Kidney (tissue), 14 donors: ENCODE data around the gene ITGB7. TPM values are rescaled to one million over a fixed set of nuclear protein-coding genes. Genes with fewer than 3 reads are reported as not detected.
A peak's percentile ranks its signal among the peaks of the same experiment; 100 is the strongest.

Source experiments
- DNase-seq, 5 donors: peaks; one replicate each; pipeline ENCODE4 v3.0.0-alpha.2; 2013 to 2020
- FAIRE-seq: peaks from 2 replicates; lab custom pipeline; 2012; peaks lifted over from hg19 to GRCh38; lab: Jason Lieb, UNC
- H3K27ac ChIP-seq, 2 donors: one replicate each; pipeline ENCODE4 v1.7.0; 2013; ENCODE audit warnings: low read depth in 2 of 2, low read length in 2 of 2, inconsistent platforms in 1 of 2
- H3K27me3 ChIP-seq: one replicate; pipeline ENCODE4 v1.7.1; 2013; ENCODE audit warnings: low read length, inconsistent platforms; ENCODE audit not compliant: control insufficient read depth, insufficient read depth
- H3K36me3 ChIP-seq, 3 donors: one replicate each; pipeline versions ENCODE4 v1.7.0 to v1.7.1; 2013; ENCODE audit warnings: low read length in 3 of 3, control low read depth in 1 of 3, inconsistent platforms in 1 of 3; ENCODE audit not compliant: insufficient read depth in 3 of 3, control insufficient read depth in 2 of 3
- H3K4me1 ChIP-seq, 3 donors: one replicate each; pipeline versions ENCODE4 v1.7.0 to v1.7.1; 2013; ENCODE audit warnings: low read length in 3 of 3, inconsistent platforms in 1 of 3, low read depth in 1 of 3; ENCODE audit not compliant: control insufficient read depth in 2 of 3, insufficient read depth in 2 of 3
- H3K4me3 ChIP-seq, 3 donors: one replicate each; pipeline versions ENCODE4 v1.7.0 to v1.8.1; 2013; ENCODE audit warnings: low read length in 3 of 3, control low read depth in 1 of 3, inconsistent platforms in 1 of 3
- H3K9ac ChIP-seq, 3 donors: one replicate each; pipeline versions ENCODE4 v1.7.0 to v1.7.1; 2013; ENCODE audit warnings: low read length in 3 of 3, control low read depth in 1 of 3, inconsistent platforms in 1 of 3
- H3K9me3 ChIP-seq, 3 donors: one replicate each; pipeline versions ENCODE4 v1.7.0 to v1.7.1; 2013; ENCODE audit warnings: low read length in 3 of 3, control low read depth in 1 of 3, inconsistent platforms in 1 of 3; ENCODE audit not compliant: control insufficient read depth in 2 of 3, insufficient read depth in 1 of 3
- CTCF ChIP-seq: IDR thresholded peaks from 3 replicates; pipeline ENCODE4 v1.5.1; 2012; ENCODE audit warnings: mild to moderate bottlenecking, moderate library complexity, borderline replicate concordance; ENCODE audit not compliant: insufficient read depth; ENCODE audit errors: extremely low read depth
- intact Hi-C: fragments of 100-400 bp; cut with DNase I; formaldehyde crosslinking; loops from one replicate; pipeline ENCODE4 v1.11.1; 2022
- polyA plus RNA-seq: library from polyadenylated mRNA; stranded (reverse); fragments of 350-450 nt; fragmentation: Illumina TruSeq; extraction: RNeasy Lipid Tissue Mini Kit (QIAGEN cat#74804); gene quantifications from one replicate; pipeline ENCODE4 v1.2.3, GENCODE V29; 2014; ENCODE audit warnings: low read depth, low replicate concordance; ENCODE audit not compliant: insufficient read depth
- total RNA-seq: library from RNA; stranded (reverse); fragmentation: NEBNext Ultra II Directional; extraction: Animal tissue kit (Norgen Biotek cat#: 25700); gene quantifications from one replicate; pipeline ENCODE4 v1.2.1, GENCODE V29; 2021
- donor health status: control.
- donor health status: control.
- donor health status: control.
- donor health status: control.
- donor health status: control.
- donor health status: DM: yes; HTN: yes; CAD: no.
- donor health status: Normal renal cell carcinoma (clear cell type).

Gene ITGB7
- total and polyA plus RNA-seq, 2 donors from 2014 or later: 11.0 to 14.5 TPM

GRCh38 chr12:53191096-53191884 lies 15.8 kb downstream of the ITGB7 start:
- TF ChIP-seq CTCF: no peak
- no peak overlapping the region for H3K9ac ChIP-seq
- DNase-seq (peak in 1 of 5 donors; percentile 34), FAIRE-seq (no peak)
- peaks cover 0 to 8% (median under 1%) of the 10 kb centered on the region in 3 donors for H3K4me1 ChIP-seq
- no peak overlapping the region for H3K4me3 ChIP-seq
- intact Hi-C loops: loop anchor here (10.0 kb wide), 1 partner anchor 126 kb away; no protein-coding TSS in a partner anchor
- H3K36me3 ChIP-seq: peaks cover 5 to 25% (median 20%) of the 10 kb centered on the region in 3 donors
- no peaks in the 10 kb centered on the region for H3K27me3 ChIP-seq
- H3K9me3 ChIP-seq: no peaks in the 10 kb centered on the region
- no peak overlapping the region for H3K27ac ChIP-seq

DNA sequence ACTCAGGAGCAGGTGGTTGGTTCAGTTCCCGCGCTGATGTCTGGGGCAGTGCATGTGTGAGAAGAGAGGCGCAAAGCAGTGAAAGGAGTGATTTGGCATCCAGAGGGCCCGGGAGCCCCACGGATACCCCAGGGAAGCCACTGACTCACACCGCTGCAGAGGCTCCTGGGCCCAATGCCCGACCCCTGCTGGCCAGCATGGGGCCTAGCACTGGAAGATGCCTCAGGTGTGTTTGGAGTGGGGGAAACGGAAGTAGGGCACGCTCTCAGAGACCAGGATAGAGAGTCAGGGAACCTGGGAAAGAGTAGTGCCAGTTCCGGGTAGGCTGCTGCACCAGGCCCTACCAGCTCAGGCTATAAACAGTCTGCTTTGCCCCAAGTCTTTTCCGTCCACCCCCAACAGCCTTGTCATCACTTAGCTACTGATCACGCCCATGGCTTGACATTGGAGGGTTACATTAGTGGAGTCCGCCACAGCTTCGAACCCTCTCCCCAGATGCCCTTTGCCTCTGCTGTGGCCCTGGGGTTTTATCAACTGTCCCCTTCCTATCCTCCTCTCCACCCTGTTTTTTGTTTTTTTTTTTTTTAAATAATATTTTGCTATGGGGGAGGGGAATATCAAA lies 16.8 kb downstream of the ITGB7 start:
- no peak overlapping the region for H3K9ac ChIP-seq
- H3K27ac ChIP-seq: no peak overlapping the region
- intact Hi-C loops: loop anchor here (10.0 kb wide), 1 partner anchor 125 kb away; no protein-coding TSS in a partner anchor
- H3K9me3 ChIP-seq: no peaks in the 10 kb centered on the region
- FAIRE-seq: no peak
- H3K27me3 ChIP-seq: no peaks in the 10 kb centered on the region
- DNase-seq: peak in 4 of 5 donors; percentile 60 to 69 (median 66)
- H3K36me3 ChIP-seq: peaks cover 11 to 36% (median 31%) of the 10 kb centered on the region in 3 donors
- no peak overlapping the region for H3K4me3 ChIP-seq
- H3K4me1 ChIP-seq: peaks cover 0 to 4% (median 0%) of the 10 kb centered on the region in 3 donors
- peak; percentile 61 for TF ChIP-seq CTCF

DNA sequence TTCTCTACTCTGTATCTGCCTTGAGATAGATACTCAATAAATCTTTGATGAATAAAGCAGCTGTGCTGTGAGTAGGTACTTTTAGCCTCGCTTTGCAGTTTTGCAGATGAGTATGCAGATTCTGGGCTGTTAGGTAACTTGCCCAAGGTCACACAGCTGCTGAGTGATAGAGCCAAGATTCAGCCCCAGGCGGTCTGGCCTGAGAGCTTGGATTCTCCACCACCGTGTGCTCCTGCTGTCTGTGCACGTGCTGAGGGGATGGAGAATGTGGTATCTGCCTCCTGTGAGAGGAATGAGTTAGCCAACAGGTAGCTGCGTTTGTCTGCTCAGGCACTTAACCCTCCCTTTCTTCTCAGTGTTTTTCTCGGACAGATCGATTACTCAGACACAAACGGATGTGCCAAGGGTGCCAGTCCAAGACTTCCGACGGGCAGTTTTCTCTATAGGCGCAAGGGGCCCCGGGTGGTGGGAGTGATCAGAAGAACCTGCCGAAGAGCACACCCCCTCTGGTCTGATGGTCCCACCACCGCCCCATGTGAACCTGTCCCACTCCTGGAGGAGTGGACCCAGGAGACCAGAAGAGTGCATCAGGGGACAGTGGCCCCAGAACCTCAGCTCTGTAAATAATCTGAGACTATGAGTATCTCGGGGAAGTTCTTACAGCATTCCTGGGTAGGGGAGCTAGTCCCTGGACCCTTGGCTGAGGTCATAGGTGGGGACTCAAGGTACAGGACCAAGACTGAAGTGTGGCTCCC lies 19.7 kb downstream of the ITGB7 start:
- Histone ChIP-seq H3K27ac (no peak overlapping the region), H3K36me3 (peaks cover 21 to 58% (median 43%) of the 10 kb centered on the region in 3 donors), H3K4me1 (peaks cover 5 to 16% (median 11%) of the 10 kb centered on the region in 3 donors), H3K4me3 (no peak overlapping the region), H3K9ac (no peak overlapping the region), H3K9me3 (no peaks in the 10 kb centered on the region), H3K27me3 (no peaks in the 10 kb centered on the region)
- peak in 1 of 5 donors; percentile 7 for DNase-seq
- no peak for TF ChIP-seq CTCF
- intact Hi-C loops: no loop called here
- FAIRE-seq: no peak
